GM23338 (cell line): ENCODE results near the gene TMCC1. TPM values are rescaled to one million over a fixed set of nuclear protein-coding genes. Genes with fewer than 3 reads are reported as not detected.

ENCODE experiments used
- ATAC-seq: fragments of 200-7000 bp; cut with Tn5 transposase; 3 replicates; pipeline ENCODE4 v1.9.1; 2020
- DNase-seq: peaks from one replicate; pipeline ENCODE4 v3.0.0-alpha.2; 2015; ENCODE audit warnings: low spot score
- H2AFZ ChIP-seq: fragments of 200-600 bp; sonication (generic); 2 replicates; pipeline ENCODE4 v1.8.0; 2016; ENCODE audit warnings: antibody characterized with exemption, mild to moderate bottlenecking, moderate library complexity
- H3F3A ChIP-seq: fragments of 200-600 bp; sonication (generic); replicated peaks from 2 replicates; pipeline ENCODE4 v1.8.0; 2017; ENCODE audit warnings: antibody characterized with exemption, mixed run types, low read depth
- H3K27ac ChIP-seq: fragments of 200-600 bp; sonication (generic); 2 replicates; pipeline ENCODE4 v1.6.1; 2016; ENCODE audit warnings: low read depth
- H3K27me3 ChIP-seq: fragments of 200-600 bp; sonication (generic); 2 replicates; pipeline ENCODE4 v1.8.0; 2016; ENCODE audit warnings: mild to moderate bottlenecking, mixed run types, moderate library complexity; ENCODE audit not compliant: insufficient read depth
- H3K36me3 ChIP-seq: fragments of 200-600 bp; sonication (generic); 2 replicates; pipeline ENCODE4 v1.8.0; 2016; ENCODE audit warnings: mild to moderate bottlenecking; ENCODE audit not compliant: insufficient read depth
- H3K4me1 ChIP-seq: fragments of 200-600 bp; sonication (generic); 2 replicates; pipeline ENCODE4 v1.8.0; 2016; ENCODE audit warnings: mild to moderate bottlenecking, moderate library complexity; ENCODE audit not compliant: insufficient read depth
- H3K4me2 ChIP-seq: fragments of 200-600 bp; sonication (generic); 2 replicates; pipeline ENCODE4 v1.7.1; 2017; ENCODE audit warnings: mixed run types
- H3K4me3 ChIP-seq: fragments of 200-600 bp; sonication (generic); 2 replicates; pipeline ENCODE4 v1.6.1; 2016; ENCODE audit warnings: mixed run types
- H3K79me2 ChIP-seq: fragments of 200-600 bp; sonication (generic); replicated peaks from 2 replicates; pipeline ENCODE4 v1.8.0; 2017; ENCODE audit warnings: mild to moderate bottlenecking; ENCODE audit not compliant: insufficient read depth
- H3K9me2 ChIP-seq: fragments of 200-600 bp; sonication (generic); 2 replicates; pipeline ENCODE4 v1.8.0; 2017; ENCODE audit not compliant: insufficient read depth
- H4K20me1 ChIP-seq: fragments of 200-600 bp; sonication (generic); replicated peaks from 2 replicates; pipeline ENCODE4 v1.8.0; 2017; ENCODE audit warnings: mild to moderate bottlenecking; ENCODE audit not compliant: insufficient read depth
- H3K27ac Mint-ChIP-seq: 2 replicates; pipeline ENCODE4 v1.8.0; 2020; ENCODE audit warnings: inconsistent platforms, mild to moderate bottlenecking, moderate library complexity, mixed read lengths
- H3K27me3 Mint-ChIP-seq: 3 replicates; pipeline ENCODE4 v1.8.0; 2022; ENCODE audit warnings: low read depth, mild to moderate bottlenecking, moderate library complexity, mixed read lengths, inconsistent platforms; ENCODE audit not compliant: insufficient read depth, poor library complexity
- H3K36me3 Mint-ChIP-seq: 3 replicates; pipeline ENCODE4 v1.8.0; 2021; ENCODE audit warnings: low read depth, mild to moderate bottlenecking, inconsistent platforms, moderate library complexity, mixed read lengths
- H3K4me1 Mint-ChIP-seq: 3 replicates; pipeline ENCODE4 v1.8.0; 2020; ENCODE audit warnings: mild to moderate bottlenecking, inconsistent platforms, mixed read lengths
- H3K4me3 Mint-ChIP-seq: 3 replicates; pipeline ENCODE4 v1.8.0; 2021; ENCODE audit warnings: moderate library complexity, mild to moderate bottlenecking, inconsistent platforms, mixed read lengths
- H3K9me3 Mint-ChIP-seq: 3 replicates; pipeline ENCODE4 v1.8.0; 2020; ENCODE audit warnings: moderate library complexity, mild to moderate bottlenecking, inconsistent platforms, mixed read lengths
- CREB1 ChIP-seq: fragments of 250-450 bp; sonication (Bioruptor Pico); IDR thresholded peaks from 2 replicates; pipeline ENCODE4 v1.5.0; 2020; ENCODE audit warnings: low read depth, mild to moderate bottlenecking, moderate library complexity
- CTCF ChIP-seq, 2 experiments: fragments of 200-600 bp in 1 of 2; sonication (generic) in 1 of 2; conservative IDR thresholded peaks; 2 replicates each; pipeline versions ENCODE4 v1.5.1 to v1.6.1; 2016 to 2017; ENCODE audit warnings: antibody characterized with exemption in 2 of 2, low read depth in 2 of 2, mild to moderate bottlenecking in 2 of 2, moderate library complexity in 1 of 2
- ETS1 ChIP-seq: IDR thresholded peaks from 2 replicates; pipeline ENCODE4 v1.6.1; 2016; ENCODE audit warnings: antibody characterized with exemption
- JUNB ChIP-seq: IDR thresholded peaks from one replicate; pipeline ENCODE4 v1.6.1; 2016; ENCODE audit warnings: antibody characterized with exemption; ENCODE audit not compliant: unreplicated experiment
- NANOG ChIP-seq: IDR thresholded peaks from 2 replicates; pipeline ENCODE4 v1.6.1; 2016; ENCODE audit warnings: antibody characterized with exemption, borderline replicate concordance
- POLR2AphosphoS5 ChIP-seq: IDR thresholded peaks from 2 replicates; pipeline ENCODE4 v1.6.1; 2016; ENCODE audit warnings: antibody characterized with exemption, low read depth
- REST ChIP-seq: IDR thresholded peaks from one replicate; pipeline ENCODE4 v1.6.1; 2018; ENCODE audit warnings: antibody characterized with exemption; ENCODE audit not compliant: unreplicated experiment
- ZNF114 ChIP-seq: fragments of 250-450 bp; sonication (Bioruptor Pico); IDR thresholded peaks from 2 replicates; pipeline ENCODE4 v1.5.0; 2020; ENCODE audit warnings: mild to moderate bottlenecking, moderate library complexity
- ZNF331 ChIP-seq: fragments of 250-450 bp; sonication (Bioruptor Pico); IDR thresholded peaks from 2 replicates; pipeline ENCODE4 v1.5.0; 2020; ENCODE audit warnings: low read depth, mild to moderate bottlenecking, moderate library complexity
- polyA plus RNA-seq: library from polyadenylated mRNA; unstranded; fragments of >200 nt; fragmentation: Nextera tagmentation; extraction: Ambion mirVana; gene quantifications from 2 replicates; pipeline ENCODE4 v1.2.1, GENCODE V29; 2016
- total RNA-seq: library from RNA; depleted of rRNA; stranded (reverse); fragments of >200 nt; shearing (Covaris generic); gene quantifications from 2 replicates; pipeline ENCODE4 v1.2.3, GENCODE V29; 2014

TMCC1 gene
- total and polyA plus RNA-seq, 2 experiments from 2014 or later = 8.2 to 18.4 TPM

GRCh38 chr3:129690406-129690805 is 203.1 kb downstream of the TMCC1 start:
- Histone ChIP-seq H3K4me2 (no peak overlapping the region), H3K27ac (no peak overlapping the region), H3F3A (no peaks in the 10 kb centered on the region), H3K4me1 (peaks cover 41% of the 10 kb centered on the region), H3K27me3 (no peaks in the 10 kb centered on the region), H3K4me3 (no peak overlapping the region), H3K36me3 (no peaks in the 10 kb centered on the region), H4K20me1 (no peaks in the 10 kb centered on the region), H2AFZ (no peak overlapping the region), H3K9me2 (no peaks in the 10 kb centered on the region), H3K79me2 (peaks cover 10% of the 10 kb centered on the region)
- ATAC-seq (peak; percentile 74), DNase-seq (peak; percentile 91)
- H3K27ac Mint-ChIP-seq = no peak overlapping the region
- H3K4me1 Mint-ChIP-seq = peaks cover 56% of the 10 kb centered on the region
- peaks cover 7% of the 10 kb centered on the region for H3K9me3 Mint-ChIP-seq
- TF ChIP-seq ETS1 (peak; percentile 45; the same call in 1 of the 2 replicates), JUNB (no peak), REST (no peak), POLR2AphosphoS5 (no peak)
- peaks cover 11% of the 10 kb centered on the region for H3K36me3 Mint-ChIP-seq
- H3K4me3 Mint-ChIP-seq = no peak overlapping the region
- peaks cover 6% of the 10 kb centered on the region for H3K27me3 Mint-ChIP-seq

- no peaks in the 10 kb centered on the region for H3K27me3 ChIP-seq
- Mint-ChIP-seq H3K9me3 (no peaks in the 10 kb centered on the region), H3K27ac (peak overlapping the region; percentile 94), H3K27me3 (peaks cover 6% of the 10 kb centered on the region), H3K4me1 (peaks cover 59% of the 10 kb centered on the region), H3K36me3 (no peaks in the 10 kb centered on the region), H3K4me3 (peak overlapping the region; percentile 72)
- H3F3A ChIP-seq = no peaks in the 10 kb centered on the region
- H3K9me2 ChIP-seq = no peaks in the 10 kb centered on the region
- H4K20me1 ChIP-seq = no peaks in the 10 kb centered on the region
- H3K4me1 ChIP-seq = peaks cover 46% of the 10 kb centered on the region
- no peaks in the 10 kb centered on the region for H3K36me3 ChIP-seq
- H3K4me3 ChIP-seq = peak overlapping the region; percentile 26; the same call in 1 of the 2 replicates
- peak overlapping the region; percentile 15 for H3K4me2 ChIP-seq
- H3K79me2 ChIP-seq = peaks cover 20% of the 10 kb centered on the region
- H2AFZ ChIP-seq = no peak overlapping the region
- peak overlapping the region; percentile 30 for H3K27ac ChIP-seq
- ATAC-seq (no peak), DNase-seq (no peak)
- TF ChIP-seq CTCF (conservative IDR thresholded peaks at IDR 0.05; ENCODE audit: low read depth in 2 of 2) (no peak), ZNF331 (no peak), CREB1 (CRISPR knock-in tag) (no peak), NANOG (no peak), ZNF114 (CRISPR knock-in tag) (no peak), REST (no peak)
These were observed 204.5 kb downstream of the TMCC1 start for GRCh38 chr3:129689036-129689435.
